GM18868 (cell line): ENCODE data around the gene ZFYVE27.

Experiments used
- ATAC-seq: cut with Tn5 transposase; IDR thresholded peaks from one replicate; pipeline ENCODE4 v1.9.1; 2021; ENCODE audit warnings: mild to moderate bottlenecking, moderate library complexity; ENCODE audit not compliant: unreplicated experiment

The ZFYVE27 gene

DNA sequence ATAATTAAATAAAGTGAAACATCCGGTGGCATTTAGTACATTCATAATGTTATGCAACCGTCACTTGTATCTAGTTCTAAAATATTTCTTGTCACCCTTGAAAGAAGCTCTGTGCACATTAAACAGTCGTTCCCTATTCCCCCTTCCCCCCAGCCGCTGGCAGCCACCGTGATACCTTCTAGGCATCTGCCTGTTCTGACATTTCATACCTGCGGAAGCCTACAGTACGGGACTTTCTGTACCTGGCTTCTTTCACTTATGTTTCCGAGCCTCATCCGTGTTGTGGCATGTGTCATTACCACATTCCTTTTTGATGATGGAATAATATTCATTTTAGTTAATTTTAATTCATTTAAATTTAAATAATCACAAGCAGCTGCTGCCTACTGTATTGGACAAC lies 48.8 kb downstream of the ZFYVE27 start:
- ATAC-seq, result no peak

DNA sequence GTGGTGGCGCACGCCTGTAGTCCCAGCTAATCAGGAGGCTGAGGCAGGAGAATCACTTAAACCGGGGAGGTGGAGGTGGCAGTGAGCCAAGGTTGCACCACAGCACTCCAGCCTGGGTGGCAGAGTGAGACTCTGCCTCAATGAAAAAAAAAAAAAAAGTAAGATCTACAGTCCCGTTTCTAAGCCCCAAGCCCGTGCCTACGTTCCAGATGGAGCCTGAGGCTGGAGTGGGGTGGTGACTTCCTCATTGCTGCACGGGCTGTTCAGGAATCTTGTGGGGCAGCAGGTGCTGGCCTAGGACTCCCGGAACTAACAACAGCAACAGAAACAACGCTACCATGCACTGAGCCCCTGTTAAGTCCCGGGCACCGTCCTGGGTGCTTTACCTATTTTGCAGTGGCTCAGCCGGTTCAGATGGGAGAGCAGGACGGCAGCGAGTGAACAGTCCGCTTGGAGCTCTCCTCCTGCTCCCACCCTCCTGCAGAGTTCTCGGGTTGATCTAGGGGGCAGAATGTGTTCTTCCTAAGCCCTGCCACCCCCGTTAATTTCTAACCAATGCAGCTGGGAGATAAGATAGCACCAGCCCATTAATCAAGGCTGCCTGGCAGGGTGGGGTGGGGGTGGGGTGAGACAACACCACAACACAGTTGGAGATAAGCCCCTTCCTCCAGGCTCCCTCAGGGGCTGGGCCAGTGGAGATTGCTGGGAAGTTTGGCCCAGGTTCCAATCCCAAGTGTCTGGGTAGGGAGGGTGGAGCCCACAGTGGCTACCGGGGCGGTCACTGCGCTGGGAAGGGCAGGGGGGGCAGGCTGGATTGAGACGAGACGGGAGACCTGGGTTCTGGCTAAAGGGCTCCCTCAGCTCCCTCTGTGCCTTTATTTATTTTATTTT lies 51.9 kb downstream of the ZFYVE27 start:
- ATAC-seq, result no peak

DNA sequence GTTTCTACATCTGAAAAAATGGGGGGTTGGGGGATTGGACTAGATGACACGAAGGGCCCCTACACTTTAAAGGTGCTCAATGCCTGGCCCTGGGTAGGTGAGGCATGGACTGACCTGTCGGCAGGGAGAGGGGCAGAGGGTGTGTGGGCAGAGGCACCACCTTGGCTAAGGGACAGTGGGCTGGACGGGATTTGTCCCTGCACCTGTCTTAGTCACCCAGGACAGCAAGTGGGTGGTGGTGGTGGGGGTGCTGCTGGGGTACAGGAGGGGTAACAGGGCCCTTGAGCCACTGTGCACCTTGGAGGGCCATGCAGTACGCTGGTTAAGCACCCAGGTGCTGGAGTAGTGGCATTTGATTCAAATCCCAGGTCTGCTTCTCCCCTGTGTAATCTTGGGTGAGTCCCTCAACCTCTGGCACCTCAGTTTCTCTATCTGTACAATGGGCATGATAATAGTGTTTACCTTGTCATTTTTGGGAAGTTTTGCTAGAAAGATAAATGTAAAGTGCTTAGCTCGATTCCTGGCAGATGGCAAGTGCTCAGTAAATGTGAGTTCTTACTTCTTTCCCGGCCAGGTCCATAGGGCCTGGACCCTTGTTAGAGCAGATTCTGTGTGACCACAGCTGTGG lies 53.0 kb downstream of the ZFYVE27 start:
- ATAC-seq, result no peak

DNA sequence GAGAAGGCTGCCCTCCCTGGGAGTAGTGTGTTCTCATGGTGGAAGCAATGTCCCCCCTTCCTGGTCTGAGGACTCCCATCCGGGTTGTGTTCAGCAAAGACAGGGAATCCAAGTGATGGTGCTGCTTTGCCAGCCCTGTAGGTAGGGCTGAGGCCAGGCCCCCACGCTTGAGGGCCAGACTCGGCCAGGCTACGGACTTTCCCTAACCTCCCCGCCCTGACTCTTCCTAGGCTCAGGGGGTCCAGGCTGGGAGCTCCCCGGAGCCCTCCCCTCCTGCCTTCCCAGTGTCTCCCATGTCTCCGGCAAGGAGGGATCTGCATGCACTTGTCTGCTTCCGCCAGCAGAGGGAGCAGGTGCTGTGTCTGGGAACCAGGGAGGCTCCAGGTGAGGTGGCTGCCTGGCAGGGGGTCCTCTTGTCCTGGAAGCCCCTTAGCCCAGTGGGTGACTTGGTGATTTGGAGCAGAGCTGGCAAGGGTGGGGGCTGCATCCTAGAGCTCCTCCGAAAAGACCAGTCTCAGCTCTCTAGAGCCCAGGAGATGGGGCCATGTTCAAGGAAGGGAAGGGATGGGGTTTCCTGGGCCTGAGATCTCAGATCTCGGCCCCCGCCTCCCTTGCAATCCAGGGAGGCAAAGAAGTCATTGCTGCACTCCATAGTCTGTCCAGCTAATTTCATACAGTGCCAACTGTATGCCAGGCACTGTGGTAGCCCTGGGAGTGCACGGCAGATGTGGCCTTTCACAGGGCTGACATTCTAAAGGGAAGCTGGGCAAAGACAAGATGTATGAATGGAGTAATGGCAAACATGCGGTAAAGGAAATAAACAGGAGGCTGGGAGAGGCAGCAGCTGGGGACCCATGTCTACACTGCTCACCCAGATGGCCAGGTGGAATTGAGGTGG lies 55.1 kb downstream of the ZFYVE27 start:
- no peak for ATAC-seq

DNA sequence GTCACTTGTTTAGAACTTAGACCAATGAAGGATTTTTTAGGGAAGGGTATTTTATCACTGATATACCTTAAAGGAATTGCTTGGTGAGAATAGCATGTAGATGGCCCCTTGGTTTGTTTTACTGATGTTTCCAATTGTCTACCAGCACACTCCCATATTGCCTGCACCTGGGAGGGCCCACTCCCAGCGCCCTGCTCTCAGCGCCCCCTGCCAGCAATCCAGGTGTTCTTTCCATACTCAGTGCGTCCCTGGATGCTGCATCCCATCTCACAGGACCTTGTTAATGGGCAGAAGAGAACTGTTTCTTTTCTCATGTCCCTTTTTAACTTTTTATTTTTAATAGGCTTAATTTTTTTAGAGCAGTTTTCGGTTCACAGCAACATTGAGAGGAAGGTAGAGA lies 59.0 kb downstream of the ZFYVE27 start:
- no peak for ATAC-seq

DNA sequence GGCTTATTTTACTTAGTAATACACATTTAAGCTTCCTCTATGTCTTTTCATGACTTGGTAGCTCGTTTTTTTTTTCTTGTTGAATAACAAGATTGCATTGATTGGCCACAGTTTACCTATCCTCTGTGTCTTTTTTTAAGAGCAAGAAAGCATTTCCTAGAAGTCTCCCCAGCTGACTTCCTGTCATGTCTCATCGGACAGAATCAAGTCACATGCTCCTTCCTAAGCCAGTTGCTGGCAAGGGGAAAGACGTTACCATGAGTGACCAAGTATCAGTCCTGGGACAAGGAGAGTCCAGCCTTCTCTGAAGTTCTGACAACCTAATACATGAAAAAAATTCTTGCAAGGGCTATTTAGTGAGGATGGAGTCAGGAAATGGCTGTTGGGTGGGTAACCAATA lies 59.7 kb downstream of the ZFYVE27 start:
- ATAC-seq, result no peak

DNA sequence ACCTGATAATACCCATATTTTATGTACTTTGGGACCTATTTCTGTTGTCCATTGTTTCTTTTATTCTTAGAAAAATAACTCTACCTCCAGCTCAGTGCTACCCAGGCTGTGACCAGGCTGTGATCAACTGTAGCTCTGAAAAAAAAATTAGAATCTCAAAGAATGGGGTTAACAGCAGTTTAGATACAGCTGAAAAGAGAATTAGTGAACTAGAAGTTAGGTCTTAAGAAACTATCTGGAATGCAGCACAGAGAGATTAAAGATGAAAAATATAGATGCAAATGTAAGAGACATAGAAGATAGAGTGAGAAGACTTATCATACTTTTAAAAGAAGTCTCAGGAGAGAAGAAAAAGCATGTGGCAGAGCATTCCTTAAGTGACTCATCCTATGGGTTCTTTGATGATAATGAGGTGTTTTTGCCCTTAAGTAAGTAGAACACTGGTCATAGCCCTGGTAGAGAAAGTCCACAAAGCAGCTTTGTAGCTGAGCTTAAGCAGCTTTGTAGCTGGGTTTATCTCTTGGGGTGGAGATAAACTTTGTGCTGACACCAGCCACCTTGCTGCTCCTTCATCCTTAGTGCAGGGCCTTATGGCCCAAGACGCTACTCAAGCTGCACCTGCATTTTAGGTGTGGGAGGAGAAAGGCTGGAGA lies 62.2 kb downstream of the ZFYVE27 start:
- no peak for ATAC-seq

DNA sequence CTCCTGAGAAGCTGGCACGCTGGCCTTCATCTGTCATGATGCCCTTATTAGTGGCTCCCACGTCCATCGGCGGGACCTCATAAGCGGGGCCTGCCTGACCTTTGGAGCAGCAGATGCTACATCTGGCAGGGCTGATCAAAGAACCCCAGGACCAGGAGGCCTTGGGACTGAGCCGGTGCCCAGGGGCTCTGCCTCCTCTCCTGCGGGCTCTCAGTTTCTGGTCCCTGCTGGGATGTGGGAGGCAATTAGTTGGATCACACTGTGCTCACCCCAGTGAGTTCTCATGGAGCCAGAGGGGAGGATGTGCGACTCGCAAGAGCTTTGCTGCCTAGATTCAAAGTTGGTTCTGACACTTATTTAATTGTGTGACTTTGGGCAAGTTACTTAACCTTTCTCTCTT lies 63.5 kb downstream of the ZFYVE27 start:
- ATAC-seq, result no peak

DNA sequence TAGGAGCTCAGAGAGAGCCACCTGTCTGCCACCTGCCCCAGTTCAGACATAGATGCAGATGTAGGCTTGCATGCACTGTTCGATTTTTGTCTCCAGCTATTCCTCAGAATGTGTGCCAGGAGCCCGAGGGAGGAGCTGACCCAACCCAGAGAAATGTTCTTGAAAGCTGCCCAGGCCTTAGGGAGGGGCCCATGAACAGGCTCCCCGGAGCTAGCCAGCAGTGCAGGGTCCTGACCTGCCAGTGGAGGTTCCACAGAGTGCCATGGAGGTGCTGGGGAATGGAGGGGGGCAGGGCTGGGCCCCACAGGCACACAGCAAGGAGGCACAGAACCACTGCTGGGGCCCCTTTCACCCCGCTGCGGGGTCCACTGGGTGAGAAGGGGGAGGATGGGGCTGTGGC lies 64.5 kb downstream of the ZFYVE27 start:
- no peak for ATAC-seq

DNA sequence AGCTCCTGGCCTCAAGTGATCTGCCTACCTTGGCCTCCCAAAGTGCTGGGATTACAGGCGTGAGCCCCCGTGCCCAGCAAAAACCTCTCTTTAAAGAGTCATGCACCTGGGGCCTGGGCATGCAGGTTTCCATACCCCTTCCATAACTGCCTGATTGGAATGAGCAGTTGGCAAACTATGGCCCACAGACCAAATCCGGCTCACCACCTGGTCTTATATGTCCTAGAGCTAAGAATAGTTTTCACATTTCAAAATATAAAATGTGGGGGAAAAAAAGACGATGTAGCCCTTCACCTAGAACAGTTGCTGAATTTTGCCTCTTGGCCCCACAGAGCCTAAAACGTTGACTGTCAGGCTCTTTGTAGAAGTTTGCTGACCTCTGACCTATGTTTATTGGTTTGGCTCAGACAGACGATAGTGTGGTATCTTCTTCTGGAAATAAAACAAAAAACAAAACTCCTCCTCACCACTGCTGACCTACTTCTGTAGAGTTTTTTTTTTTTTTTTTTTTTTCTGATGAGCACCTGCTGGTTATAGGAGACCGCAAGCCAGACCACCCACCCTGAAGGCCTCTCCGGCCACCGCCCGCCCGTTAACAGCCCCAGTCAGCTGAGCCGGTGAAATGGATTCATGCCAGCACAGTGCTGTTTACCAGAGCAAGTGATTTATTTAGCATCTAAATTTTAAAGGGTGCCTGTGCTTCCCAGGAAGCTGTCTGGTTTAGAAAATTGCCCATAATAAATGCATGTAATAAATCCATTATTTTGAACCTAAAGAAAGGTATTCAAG lies 68.4 kb downstream of the ZFYVE27 start:
- no peak for ATAC-seq

DNA sequence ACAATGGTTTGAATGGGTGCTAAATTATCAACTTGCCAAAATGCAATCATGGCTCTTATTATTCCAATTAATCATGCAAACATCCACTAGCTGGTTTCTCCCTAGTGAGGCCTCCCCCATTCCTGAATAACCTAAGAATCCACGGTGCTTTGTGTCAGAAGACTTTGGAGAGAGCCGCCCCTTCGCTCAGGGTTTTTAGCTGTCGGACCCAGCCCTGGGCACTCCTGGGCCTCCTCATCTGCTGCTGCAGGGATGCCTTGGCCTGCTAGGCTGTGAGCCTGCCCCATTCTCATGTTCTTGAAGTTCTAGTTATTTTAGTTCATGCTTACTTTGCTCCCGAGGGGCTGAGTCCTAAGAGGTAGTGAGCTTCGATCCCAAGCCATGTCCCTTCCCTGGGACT lies 69.0 kb downstream of the ZFYVE27 start:
- no peak for ATAC-seq

DNA sequence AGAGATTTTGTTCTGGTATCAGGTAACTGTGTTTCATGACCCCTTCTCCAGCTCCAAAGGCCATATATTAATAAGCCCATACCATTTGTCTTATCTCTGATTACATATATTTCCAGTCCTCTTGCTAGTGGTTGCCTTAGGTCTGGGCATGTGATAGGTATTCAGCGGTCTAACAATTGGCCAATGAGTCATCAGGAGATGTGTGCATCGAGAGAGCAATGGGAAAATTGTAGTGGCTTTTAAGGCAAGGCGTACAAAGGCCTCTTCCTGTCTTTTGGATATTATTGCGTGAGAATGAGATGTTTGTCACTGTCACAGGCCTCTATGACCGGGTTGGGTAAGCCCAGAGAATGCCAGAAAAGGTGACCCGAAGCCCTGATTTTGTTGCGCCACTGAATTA lies 73.5 kb downstream of the ZFYVE27 start:
- no peak for ATAC-seq
